ENCODE data around the gene TSHZ1. TPM values are rescaled to one million over a fixed set of nuclear protein-coding genes. Genes with fewer than 3 reads are reported as not detected.

The TSHZ1 gene
- total RNA-seq, 2 experiments from 2014 or later = 18.2 to 19.0 TPM

DNA sequence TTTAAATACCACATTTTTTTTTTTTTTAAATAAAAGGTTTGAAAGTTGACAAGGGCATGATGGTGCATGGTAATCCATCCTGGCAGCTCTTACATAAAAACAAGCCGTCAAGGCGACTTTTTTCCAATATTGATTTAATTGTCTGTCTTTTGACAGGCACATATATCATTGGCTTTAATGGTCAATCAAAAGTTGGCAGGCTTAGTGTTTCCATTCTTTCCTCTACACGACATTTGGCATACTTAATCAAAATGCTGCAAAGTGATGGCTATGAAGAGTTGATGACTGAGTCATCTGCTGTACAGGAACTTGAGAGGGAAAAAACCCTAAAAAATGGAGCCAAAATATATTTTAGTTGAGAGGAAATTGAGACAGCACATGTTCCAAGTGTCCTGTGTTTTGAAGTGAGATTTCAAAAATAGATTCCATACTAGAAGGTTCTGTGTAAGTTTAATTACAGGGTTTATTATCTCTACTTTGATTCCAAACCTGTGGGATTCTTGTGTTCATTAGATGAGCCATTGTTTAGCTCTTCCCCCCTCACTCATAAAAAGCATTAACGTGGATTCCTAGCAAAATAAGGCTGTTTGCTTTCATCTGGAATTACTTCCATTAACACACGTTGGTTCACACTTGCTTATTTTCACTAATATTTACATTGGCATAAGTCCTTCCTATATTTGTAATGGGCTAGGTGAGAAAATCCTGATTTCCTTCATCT, 3.2 kb downstream of the TSHZ1 start:
- H3K36me3 Mint-ChIP-seq (ENCODE audit: low read depth) = peaks cover 29% of the 10 kb centered on the region
- CTCF ChIA-PET = no interaction called here
- no peak for DNase-seq
- peak overlapping the region; percentile 15 for H3K27ac Mint-ChIP-seq
- H3K4me1 Mint-ChIP-seq = peaks cover 57% of the 10 kb centered on the region
- no peaks in the 10 kb centered on the region for H3K9me3 Mint-ChIP-seq
- POLR2A ChIA-PET = interaction anchor here (1.0 to 1.5 kb wide), 2 partner anchors 33 to 615 kb away, joined by 3 to 5 read pairs; partner anchors contain the start of gene ZNF407
- H3K4me3 Mint-ChIP-seq = no peak overlapping the region
- no peaks in the 10 kb centered on the region for H3K27me3 Mint-ChIP-seq

DNA sequence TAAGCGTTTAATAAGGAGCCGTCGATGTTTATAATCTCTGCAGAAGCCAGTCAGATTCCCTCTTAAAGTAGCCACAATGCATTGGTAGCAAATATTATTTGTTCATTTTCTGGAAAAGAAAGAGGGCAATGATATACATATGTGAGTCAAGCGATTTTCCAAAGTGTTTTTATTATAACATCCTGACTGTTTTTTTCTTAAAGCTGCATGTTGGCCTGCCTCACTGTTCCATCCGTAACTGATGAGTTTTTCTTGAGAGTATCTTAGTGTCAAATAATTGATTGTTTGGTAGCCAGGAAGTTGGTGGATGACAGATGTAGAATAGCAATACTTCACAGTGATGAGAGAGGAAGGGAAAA, 3.7 kb downstream of the TSHZ1 start:
- peaks cover 57% of the 10 kb centered on the region for H3K4me1 Mint-ChIP-seq
- DNase-seq = no peak
- no peaks in the 10 kb centered on the region for H3K27me3 Mint-ChIP-seq
- no peaks in the 10 kb centered on the region for H3K9me3 Mint-ChIP-seq
- CTCF ChIA-PET = no interaction called here
- POLR2A ChIA-PET = interaction anchor here (1.0 kb wide), 1 partner anchor 32 kb away, joined by 3 read pairs; no protein-coding TSS in a partner anchor
- H3K27ac Mint-ChIP-seq = peak overlapping the region; percentile 15
- no peak overlapping the region for H3K4me3 Mint-ChIP-seq
- H3K36me3 Mint-ChIP-seq (ENCODE audit: low read depth) = peaks cover 29% of the 10 kb centered on the region

DNA sequence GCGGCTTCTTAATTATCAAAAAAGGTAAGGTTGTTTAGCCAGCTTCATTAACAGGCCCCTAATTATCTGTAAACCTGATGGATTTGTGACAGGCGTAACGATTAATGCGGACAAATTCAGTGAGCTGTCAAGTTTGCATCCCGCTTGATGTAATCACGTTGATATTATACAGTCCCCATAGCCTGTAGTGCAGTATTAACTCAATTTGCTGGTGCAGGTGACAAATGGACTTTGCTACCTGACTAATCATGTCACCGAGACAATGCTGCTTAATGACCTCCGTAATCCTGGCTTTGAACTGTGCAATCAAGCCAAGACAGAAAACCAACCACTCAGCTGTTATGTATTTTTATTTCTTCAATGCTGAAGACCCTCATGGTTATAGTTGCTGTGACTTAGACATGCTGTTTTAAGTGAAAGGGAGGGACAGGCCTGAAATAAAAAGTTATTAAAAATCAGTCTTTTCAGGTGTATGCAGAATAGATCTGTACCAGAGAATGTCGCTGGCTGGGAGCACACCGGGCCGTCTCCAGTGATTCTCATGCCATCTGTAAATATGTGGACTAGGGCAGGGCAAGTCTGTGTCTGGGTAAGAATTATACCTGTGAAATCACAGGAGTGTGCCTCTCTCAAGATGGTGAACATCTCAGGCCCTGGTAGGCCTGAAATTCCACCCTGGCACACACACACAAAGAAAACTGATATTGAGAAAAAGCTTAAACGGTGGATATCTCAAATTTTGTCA, 4.3 kb downstream of the TSHZ1 start:
- H3K4me3 Mint-ChIP-seq = no peak overlapping the region
- peak overlapping the region; percentile 55 for H3K27ac Mint-ChIP-seq
- no peaks in the 10 kb centered on the region for H3K9me3 Mint-ChIP-seq
- peaks cover 56% of the 10 kb centered on the region for H3K4me1 Mint-ChIP-seq
- DNase-seq = no peak
- ChIA-PET CTCF (no interaction called here), POLR2A (interaction anchor here (1.5 to 1.8 kb wide), 2 partner anchors 11 to 31 kb away, joined by 6 to 11 read pairs; no protein-coding TSS in a partner anchor)
- peaks cover 29% of the 10 kb centered on the region for H3K36me3 Mint-ChIP-seq (ENCODE audit: low read depth)
- H3K27me3 Mint-ChIP-seq = no peaks in the 10 kb centered on the region

DNA sequence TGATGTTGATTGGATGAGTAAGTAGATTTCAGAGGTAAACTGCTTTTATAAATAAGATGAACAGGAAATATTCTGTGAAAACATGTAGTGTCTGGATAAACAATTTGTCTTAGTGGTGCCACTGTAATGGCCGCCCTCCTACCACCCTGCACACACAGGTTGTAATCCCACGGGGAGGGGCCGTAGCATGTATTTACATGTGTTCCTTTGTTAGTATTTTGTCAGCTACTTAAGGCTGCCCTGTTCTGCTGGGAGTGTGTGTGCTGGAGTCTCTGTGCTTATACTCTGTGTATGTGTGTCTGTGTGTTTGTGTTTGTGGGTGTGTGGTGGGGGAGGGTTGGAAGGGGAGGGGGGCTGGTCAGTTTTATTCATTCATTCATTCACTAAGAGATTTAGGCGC, 5.1 kb downstream of the TSHZ1 start:
- Mint-ChIP-seq H3K27me3 (no peaks in the 10 kb centered on the region), H3K27ac (no peak overlapping the region), H3K36me3 (ENCODE audit: low read depth) (peaks cover 27% of the 10 kb centered on the region), H3K4me1 (peaks cover 51% of the 10 kb centered on the region), H3K4me3 (no peak overlapping the region), H3K9me3 (no peaks in the 10 kb centered on the region)
- POLR2A ChIA-PET = interaction anchor here (0.6 to 1.8 kb wide), 4 partner anchors 10 to 1839 kb away, joined by 3 to 11 read pairs (median 4); no protein-coding TSS in a partner anchor
- CTCF ChIA-PET = no interaction called here
- no peak for DNase-seq

DNA sequence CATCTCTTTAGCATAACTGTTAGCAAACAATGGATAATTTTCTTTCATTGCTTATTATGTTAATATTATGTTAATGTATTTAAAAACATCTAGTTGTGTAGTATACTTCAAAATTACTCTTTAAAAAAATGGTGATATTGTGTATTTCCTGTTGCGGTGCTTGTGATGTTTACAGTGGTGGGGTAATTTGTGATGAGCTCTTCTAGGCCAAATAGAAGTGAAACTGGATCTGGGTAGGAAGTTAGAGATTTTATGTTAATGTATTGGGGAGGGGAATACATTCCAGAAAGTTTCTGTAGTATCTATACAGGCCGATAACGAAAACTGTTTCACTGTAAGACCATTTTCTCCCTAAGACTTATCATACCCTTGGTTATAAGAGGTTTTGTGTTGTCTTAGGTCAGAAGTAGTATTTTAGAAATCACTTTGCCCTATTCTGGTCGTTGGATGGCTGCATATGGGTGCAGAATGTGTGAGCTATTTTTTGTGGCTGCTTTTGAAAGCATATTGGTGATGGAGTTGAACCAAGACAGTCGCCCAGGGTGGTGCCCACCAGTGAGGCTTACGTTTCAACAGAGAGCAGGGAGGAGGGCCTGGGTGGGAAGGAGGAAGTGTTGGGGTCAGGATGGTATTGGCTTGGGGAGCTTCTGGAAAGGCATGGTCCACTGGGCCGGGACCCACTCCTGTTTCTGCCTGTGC, 5.8 kb downstream of the TSHZ1 start:
- ChIA-PET POLR2A (interaction anchor here (0.6 to 1.8 kb wide), 6 partner anchors 9 to 1838 kb away, joined by 3 to 11 read pairs (median 4); no protein-coding TSS in a partner anchor), CTCF (no interaction called here)
- no peak for DNase-seq
- H3K9me3 Mint-ChIP-seq = no peaks in the 10 kb centered on the region
- H3K36me3 Mint-ChIP-seq (ENCODE audit: low read depth) = peaks cover 23% of the 10 kb centered on the region
- H3K27ac Mint-ChIP-seq = peak overlapping the region; percentile 73
- peak overlapping the region; percentile 39 for H3K4me3 Mint-ChIP-seq
- peaks cover 50% of the 10 kb centered on the region for H3K4me1 Mint-ChIP-seq
- no peaks in the 10 kb centered on the region for H3K27me3 Mint-ChIP-seq

DNA sequence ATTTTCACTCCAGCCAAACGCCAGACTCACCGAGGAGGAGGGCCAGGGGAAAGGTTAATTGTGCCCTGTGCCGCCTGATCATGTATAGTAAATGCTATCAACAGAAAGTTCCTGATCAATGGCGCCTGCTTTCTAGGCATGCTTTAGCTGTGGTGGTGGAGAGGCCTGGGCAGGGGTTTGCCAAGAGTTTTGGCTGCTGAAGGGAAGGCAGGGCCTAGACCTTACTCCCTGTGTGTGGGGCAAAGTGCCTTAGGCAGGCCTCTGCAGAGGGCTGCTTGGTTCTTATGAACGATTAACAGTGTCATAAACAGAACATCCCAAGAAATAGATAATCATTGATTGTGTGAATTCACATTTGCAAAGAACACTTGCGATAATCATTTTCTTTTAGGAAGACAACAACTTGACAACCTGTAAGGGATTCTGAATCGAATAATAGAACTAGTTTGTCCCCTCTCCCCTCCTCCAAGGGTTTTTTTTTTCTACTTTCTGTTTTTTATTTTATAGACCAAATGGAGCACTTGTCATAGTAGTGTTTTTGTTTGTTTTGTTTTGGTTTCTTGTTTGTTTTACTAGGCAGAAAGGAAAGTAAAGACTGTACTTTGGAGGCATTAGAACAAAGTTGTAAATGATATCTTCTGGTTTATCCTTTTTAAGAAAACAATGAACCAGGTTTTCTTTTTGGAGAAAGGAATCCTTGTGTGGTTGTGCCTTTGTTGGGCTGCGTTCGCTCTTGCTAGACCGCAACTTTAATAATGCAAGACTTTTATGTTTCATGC, 6.5 kb downstream of the TSHZ1 start:
- ChIA-PET CTCF (no interaction called here), POLR2A (interaction anchor here (1.2 to 1.5 kb wide), 2 partner anchors 24 to 29 kb away, joined by 3 to 6 read pairs; no protein-coding TSS in a partner anchor)
- peaks cover 23% of the 10 kb centered on the region for H3K36me3 Mint-ChIP-seq (ENCODE audit: low read depth)
- H3K27me3 Mint-ChIP-seq = no peaks in the 10 kb centered on the region
- peak overlapping the region; percentile 39 for H3K4me3 Mint-ChIP-seq
- H3K4me1 Mint-ChIP-seq = peaks cover 54% of the 10 kb centered on the region
- H3K9me3 Mint-ChIP-seq = no peaks in the 10 kb centered on the region
- no peak for DNase-seq
- peak overlapping the region; percentile 73 for H3K27ac Mint-ChIP-seq

DNA sequence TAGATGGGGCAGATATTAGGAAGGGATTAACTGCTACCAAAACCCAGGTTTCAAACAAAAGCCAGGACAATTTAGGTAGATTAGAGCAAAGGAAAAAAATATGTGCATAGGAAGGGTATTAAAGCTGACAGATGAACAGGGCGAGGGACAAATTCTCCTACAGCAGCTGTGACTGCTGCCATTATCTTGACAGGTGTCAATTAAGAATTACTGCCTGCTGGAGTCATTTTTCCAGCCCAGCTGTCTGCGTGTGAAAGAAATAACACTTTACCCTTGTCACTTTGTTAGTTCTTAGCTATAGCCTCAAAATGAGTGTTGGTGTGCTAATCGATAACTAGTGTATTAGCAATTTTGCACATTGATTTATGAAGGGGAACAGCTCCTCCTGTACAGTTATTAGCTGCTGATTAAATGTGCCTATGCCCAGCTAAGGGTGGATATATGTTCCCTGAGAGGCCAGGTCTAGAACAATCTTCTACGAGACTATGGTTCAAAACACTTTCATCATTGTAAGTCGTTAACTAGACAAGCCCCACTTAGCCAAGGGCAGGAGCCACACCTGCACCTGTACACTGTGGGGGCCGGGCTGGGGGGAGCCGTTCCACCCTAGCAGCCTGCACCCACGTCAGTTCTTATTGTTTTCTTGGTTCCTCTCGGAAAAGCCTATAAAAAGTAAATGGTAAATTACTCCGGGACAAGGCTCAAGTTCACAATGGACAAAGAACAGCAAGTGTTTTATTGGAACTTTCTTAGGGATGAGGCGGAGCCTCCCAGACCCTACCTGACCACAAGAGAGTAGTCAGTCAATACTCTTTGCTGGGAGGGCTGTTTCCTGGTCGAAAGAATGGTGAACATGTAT, 7.7 kb downstream of the TSHZ1 start:
- ChIA-PET POLR2A (no interaction called here), CTCF (no interaction called here)
- Mint-ChIP-seq H3K4me1 (peaks cover 45% of the 10 kb centered on the region), H3K36me3 (ENCODE audit: low read depth) (peaks cover 18% of the 10 kb centered on the region), H3K4me3 (no peak overlapping the region), H3K27ac (no peak overlapping the region), H3K27me3 (no peaks in the 10 kb centered on the region), H3K9me3 (no peaks in the 10 kb centered on the region)
- DNase-seq = no peak

DNA sequence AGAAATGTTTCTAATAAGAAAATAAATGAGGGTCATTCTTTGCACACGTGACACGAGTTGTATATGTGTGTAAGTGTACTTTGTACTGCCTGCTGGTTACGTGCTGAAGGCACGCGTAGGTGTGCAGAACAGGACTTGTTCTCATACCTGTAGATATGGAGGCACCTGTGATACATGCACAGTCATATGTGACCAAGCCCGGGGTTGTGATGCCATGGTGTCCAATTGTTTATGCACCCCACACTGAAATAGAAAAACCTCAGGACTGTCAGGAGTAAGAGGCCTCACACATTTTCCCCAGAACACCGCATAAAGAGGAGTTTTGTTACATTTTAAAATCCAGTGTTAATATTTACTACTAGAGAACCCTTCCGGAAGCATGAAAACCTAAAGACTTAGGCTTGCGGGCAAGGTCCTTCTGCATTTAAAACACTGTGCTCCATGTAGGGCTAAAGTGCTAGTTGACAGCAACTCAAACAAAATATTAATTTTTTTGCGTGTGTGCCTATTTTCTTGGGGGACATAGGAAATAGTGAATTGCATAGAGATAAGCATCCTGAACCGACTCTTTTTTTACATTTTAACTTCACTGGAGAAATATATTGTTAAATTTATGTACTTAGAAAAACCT, 9.3 kb downstream of the TSHZ1 start:
- CTCF ChIA-PET = interaction anchor here (1.0 kb wide), 1 partner anchor 24 kb away, joined by 3 read pairs; no protein-coding TSS in a partner anchor
- H3K36me3 Mint-ChIP-seq (ENCODE audit: low read depth) = peaks cover 10% of the 10 kb centered on the region
- no peak overlapping the region for H3K27ac Mint-ChIP-seq
- DNase-seq = no peak
- no peak overlapping the region for H3K4me3 Mint-ChIP-seq
- no peaks in the 10 kb centered on the region for H3K9me3 Mint-ChIP-seq
- no peaks in the 10 kb centered on the region for H3K27me3 Mint-ChIP-seq
- H3K4me1 Mint-ChIP-seq = peaks cover 33% of the 10 kb centered on the region
- POLR2A ChIA-PET = interaction anchor here (1.2 kb wide), 1 partner anchor 11 kb away, joined by 3 read pairs; the partner anchor contains the start of gene PTGR3

DNA sequence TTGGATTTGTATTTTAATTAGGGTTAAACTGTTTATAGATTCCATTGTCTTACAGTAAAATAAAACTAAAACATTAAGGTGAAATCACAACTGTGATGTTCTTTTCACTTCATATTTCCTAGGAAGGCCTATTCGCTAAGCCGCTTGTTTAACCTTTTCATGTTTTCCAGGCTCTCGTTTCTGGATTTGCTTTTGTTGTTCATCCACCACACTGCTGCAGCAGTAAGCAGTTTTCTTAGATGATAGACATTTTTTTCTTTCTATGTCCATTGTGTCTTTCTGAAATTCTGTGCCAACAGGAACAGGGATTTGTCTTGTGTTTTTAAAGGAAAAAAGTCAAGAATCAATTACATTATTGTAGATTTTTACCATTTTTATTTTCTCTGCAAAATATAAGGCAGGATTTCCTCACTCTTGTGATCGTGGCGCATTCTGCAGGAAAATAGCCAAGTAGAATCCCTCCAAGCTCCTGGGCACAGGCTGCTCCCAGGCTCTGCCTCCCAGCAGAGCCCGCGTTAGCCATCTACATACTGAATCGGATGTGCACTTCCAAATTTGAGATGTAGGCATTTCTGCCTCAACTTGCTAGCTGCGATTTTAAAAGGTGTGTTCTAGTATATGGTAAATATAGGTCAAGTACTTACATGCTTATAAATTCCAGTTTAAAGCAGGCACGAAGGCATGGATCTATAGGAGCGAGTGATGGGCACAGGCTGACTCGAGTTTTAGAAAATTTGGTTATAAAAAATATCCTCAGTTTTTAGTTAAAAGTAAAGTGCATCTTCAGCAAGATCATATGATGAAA, 10.2 kb downstream of the TSHZ1 start:
- DNase-seq = no peak
- Mint-ChIP-seq H3K27ac (no peak overlapping the region), H3K4me3 (no peak overlapping the region), H3K27me3 (no peaks in the 10 kb centered on the region), H3K4me1 (peaks cover 24% of the 10 kb centered on the region), H3K36me3 (ENCODE audit: low read depth) (peaks cover 5% of the 10 kb centered on the region), H3K9me3 (no peaks in the 10 kb centered on the region)
- ChIA-PET CTCF (interaction anchor here (1.0 kb wide), 1 partner anchor 23 kb away, joined by 3 read pairs; no protein-coding TSS in a partner anchor), POLR2A (interaction anchor here (1.2 to 2.1 kb wide), 2 partner anchors 10 to 11 kb away, joined by 3 to 6 read pairs; partner anchors contain the start of genes PTGR3 and TSHZ1)

DNA sequence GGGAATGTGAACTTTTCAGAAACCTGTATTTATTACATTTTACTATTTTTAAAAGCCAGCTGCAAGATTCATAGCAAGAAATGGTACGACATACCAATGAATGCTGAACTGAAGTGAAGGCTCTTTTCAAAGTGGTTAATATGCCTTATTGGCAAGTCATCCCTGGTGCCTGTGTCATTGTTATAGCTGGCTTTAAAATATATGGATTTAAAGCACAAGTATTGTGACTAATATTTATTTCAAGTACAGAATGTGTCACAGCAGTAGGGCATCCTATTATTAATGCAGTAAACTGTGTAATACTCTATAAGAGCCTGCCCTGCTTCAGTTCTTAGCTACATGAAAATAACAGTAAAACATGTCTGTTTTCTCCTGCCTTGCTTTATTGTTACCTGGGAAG, 10.8 kb downstream of the TSHZ1 start:
- Mint-ChIP-seq H3K9me3 (no peaks in the 10 kb centered on the region), H3K27ac (no peak overlapping the region), H3K4me3 (no peak overlapping the region), H3K36me3 (ENCODE audit: low read depth) (peaks cover 2% of the 10 kb centered on the region), H3K27me3 (no peaks in the 10 kb centered on the region), H3K4me1 (peaks cover 20% of the 10 kb centered on the region)
- CTCF ChIA-PET = no interaction called here
- no peak for DNase-seq
- POLR2A ChIA-PET = interaction anchor here (1.2 to 2.1 kb wide), 2 partner anchors 11 to 12 kb away, joined by 3 to 6 read pairs; partner anchors contain the start of genes PTGR3 and TSHZ1

DNA sequence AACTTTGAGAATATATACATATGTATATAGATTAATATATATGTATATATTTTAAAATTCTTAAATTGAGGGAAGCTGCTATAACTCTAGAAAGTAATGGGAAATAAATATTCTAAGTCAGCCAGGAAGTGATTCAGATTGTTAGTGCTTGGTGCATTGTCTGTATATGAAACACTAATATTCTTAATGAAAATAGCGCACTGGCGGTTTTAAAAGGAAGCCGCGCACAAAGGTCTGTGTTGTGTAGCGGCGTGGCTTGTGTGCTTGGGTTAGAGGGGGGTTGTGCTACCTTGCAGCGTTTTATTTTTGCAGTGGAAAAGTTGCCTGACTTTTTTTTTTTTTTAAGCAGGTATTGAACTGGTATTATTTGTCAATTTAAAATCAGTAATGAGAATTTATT, 11.3 kb downstream of the TSHZ1 start:
- Mint-ChIP-seq H3K27me3 (no peaks in the 10 kb centered on the region), H3K4me3 (no peak overlapping the region), H3K9me3 (no peaks in the 10 kb centered on the region), H3K4me1 (peaks cover 15% of the 10 kb centered on the region), H3K27ac (no peak overlapping the region), H3K36me3 (ENCODE audit: low read depth) (no peaks in the 10 kb centered on the region)
- ChIA-PET CTCF (no interaction called here), POLR2A (interaction anchor here (2.1 kb wide), 1 partner anchor 11 kb away, joined by 6 read pairs; the partner anchor contains the start of gene TSHZ1)
- no peak for DNase-seq
